Measurements from ENCODE around the gene ACLY. TPM values are rescaled to one million over a fixed set of nuclear protein-coding genes. Genes with fewer than 3 reads are reported as not detected.

Gene ACLY
- total RNA-seq, 1 experiment from 2014 or later, result 279 TPM

DNA sequence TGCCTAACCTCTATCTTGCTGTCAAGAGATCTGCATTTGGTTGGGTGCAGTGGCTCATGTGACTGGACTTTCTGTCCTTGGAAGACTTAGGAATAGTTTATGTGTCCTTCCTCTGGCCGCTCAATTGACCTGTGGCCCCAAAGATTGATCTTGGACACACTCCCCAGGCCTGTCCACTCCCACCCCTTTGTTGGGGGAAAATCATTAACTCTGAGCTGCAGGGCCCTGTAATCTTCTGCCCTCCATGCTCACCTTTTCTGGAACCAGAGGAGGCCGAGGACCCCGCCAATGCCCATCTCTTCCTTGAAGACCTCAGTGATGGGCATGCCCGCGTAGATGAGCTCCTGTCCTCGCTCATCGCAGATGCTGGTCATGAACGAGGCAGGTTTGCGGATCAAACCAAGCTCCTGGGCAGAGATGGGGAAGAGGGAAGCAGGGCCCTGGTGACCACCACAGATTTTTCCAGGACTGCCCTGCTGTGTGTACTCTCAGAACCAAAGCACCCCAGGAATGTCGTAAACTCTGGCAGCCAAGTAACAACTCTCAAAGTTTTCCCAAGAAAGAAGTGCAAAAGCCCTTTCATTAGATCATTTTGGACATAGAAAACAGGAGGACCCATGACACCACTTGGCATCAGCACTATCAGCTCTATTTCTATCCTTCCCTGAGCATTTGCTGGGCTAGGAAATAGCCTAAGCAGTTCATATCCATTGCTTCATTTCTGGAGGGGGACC, 45.0 kb downstream of the ACLY start:
- Histone ChIP-seq H3K4ac (ENCODE audit: low read depth, low read length) (no peak overlapping the region), H3K56ac (ENCODE audit: insufficient read length, low read depth, low read length) (no peak overlapping the region), H2BK12ac (ENCODE audit: insufficient read length, low read depth, low read length) (no peak overlapping the region), H2AK5ac (ENCODE audit: insufficient read length, low read length) (no peak overlapping the region), H4K20me1 (ENCODE audit: control insufficient read depth, insufficient read depth, insufficient read length) (no peaks in the 10 kb centered on the region), H2AFZ (ENCODE audit: low read length) (no peak overlapping the region), H4K5ac (ENCODE audit: insufficient read length, low read depth, low read length) (no peak overlapping the region), H3K9me3 (ENCODE audit: control insufficient read depth, low read depth, low read length) (no peaks in the 10 kb centered on the region), H3K79me2 (ENCODE audit: insufficient read depth, low read length) (no peaks in the 10 kb centered on the region), H2BK15ac (ENCODE audit: low read depth, low read length) (no peak overlapping the region), H3K27me3 (ENCODE audit: insufficient read depth, low read length) (no peaks in the 10 kb centered on the region), H3K4me1 (ENCODE audit: insufficient read depth, low read length) (no peaks in the 10 kb centered on the region), H3K4me2 (ENCODE audit: insufficient read depth, insufficient read length, low read length) (no peak overlapping the region), H4K91ac (ENCODE audit: insufficient read length, low read depth, low read length) (no peak overlapping the region), H2BK20ac (ENCODE audit: low read depth, low read length, poor library complexity, severe bottlenecking) (no peak overlapping the region), H3T11ph (ENCODE audit: low read length) (no peak overlapping the region), H3K23me2 (ENCODE audit: insufficient read length, low read depth, low read length, poor library complexity, severe bottlenecking) (no peaks in the 10 kb centered on the region), H2BK120ac (ENCODE audit: low read depth, low read length, poor library complexity, severe bottlenecking) (no peak overlapping the region), H3K23ac (ENCODE audit: insufficient read length, low read depth, low read length) (no peak overlapping the region), H3K14ac (ENCODE audit: insufficient read depth, low read length) (no peak overlapping the region), H3K79me1 (ENCODE audit: insufficient read depth, low read depth, low read length, poor library complexity, severe bottlenecking) (no peaks in the 10 kb centered on the region), H3K9ac (ENCODE audit: extremely low read depth, insufficient read length, low read length) (no peak overlapping the region), H3K27ac (ENCODE audit: insufficient read length, low read depth, low read length) (no peak overlapping the region), H4K8ac (replicated peaks; ENCODE audit: insufficient read length, low read depth, low read length) (no peak overlapping the region), H3K18ac (ENCODE audit: insufficient read length, low read depth, low read length) (no peak overlapping the region), H2BK5ac (ENCODE audit: insufficient read length, low read length) (no peak overlapping the region)
- H3K27me3 Mint-ChIP-seq (ENCODE audit: low read depth), result no peaks in the 10 kb centered on the region
- no CpG with 5 or more reads among the region's 10 CpGs for WGBS (ENCODE audit: extremely low coverage, insufficient read length, low lambda C conversion rate)
- peaks cover 0 to 9% of the 10 kb centered on the region in 2 experiments; a peak in 2 of 5 replicates for H3K9me3 Mint-ChIP-seq
- H3K27ac Mint-ChIP-seq, result peak overlapping the region in 1 of 3 experiments; percentile 70; a peak in 1 of 7 replicates
- no peaks in the 10 kb centered on the region for H3K4me1 Mint-ChIP-seq
- peaks cover 79 to 97% (median 93%) of the 10 kb centered on the region in 3 experiments for H3K36me3 Mint-ChIP-seq (ENCODE audit: insufficient read depth in 1 of 3, low read depth in 3 of 3)
- no peak overlapping the region for H3K4me3 Mint-ChIP-seq
- TF ChIP-seq CTCF (conservative IDR thresholded peaks at IDR 0.05), result no peak
- no peak for DNase-seq

Measured in H9 (cell line).